ENCODE measurements around the gene PPM1N. TPM values are rescaled to one million over a fixed set of nuclear protein-coding genes. Genes with fewer than 3 reads are reported as not detected.

PPM1N gene
- total and polyA plus RNA-seq, 2 of the 4 experiments (the other 2 are of a cell fraction): 0.90 to 1.6 TPM

GRCh38 chr19:45475537-45476291, 22.5 kb upstream of the PPM1N start:
- Histone ChIP-seq H4K8ac (ENCODE audit: low read depth in 2 of 2, low read length in 2 of 2) (no peak overlapping the region), H2BK20ac (ENCODE audit: low read depth, low read length) (no peak overlapping the region), H3K14ac (replicated peaks; ENCODE audit: low read depth, low read length) (no peak overlapping the region), H3K36me3 (ENCODE audit: control insufficient read depth, insufficient read depth, low read length) (no peaks in the 10 kb centered on the region), H2BK120ac (ENCODE audit: low read depth, low read length) (no peak overlapping the region), H2AFZ (replicated peaks; ENCODE audit: low read length, poor library complexity) (no peak overlapping the region), H3K56ac (ENCODE audit: extremely low read depth, insufficient read depth, low read length) (no peak overlapping the region), H3K18ac (ENCODE audit: low read depth, low read length) (no peak overlapping the region), H3K4ac (ENCODE audit: low read depth, low read length) (no peak overlapping the region), H3K27me3 (ENCODE audit: control insufficient read depth, insufficient read depth, low read length) (no peaks in the 10 kb centered on the region), H4K5ac (ENCODE audit: low read depth, low read length) (no peak overlapping the region), H3K79me1 (ENCODE audit: low read depth in 1 of 2, low read length in 2 of 2) (peaks cover 0 to 24% of the 10 kb centered on the region in 2 experiments; a peak in 3 of 4 replicates), H2AK5ac (ENCODE audit: low read depth, low read length) (no peak overlapping the region), H2BK5ac (ENCODE audit: low read depth, low read length, poor library complexity, severe bottlenecking) (no peak overlapping the region), H3K4me2 (ENCODE audit: low read depth, low read length) (no peak overlapping the region), H3K23ac (ENCODE audit: low read depth, low read length) (no peak overlapping the region), H4K20me1 (ENCODE audit: insufficient read depth, low read length) (no peaks in the 10 kb centered on the region; the same call in 1 of the 2 replicates), H4K91ac (ENCODE audit: insufficient read depth, low read depth, low read length) (no peak overlapping the region), H3K9me1 (ENCODE audit: insufficient read depth, low read length) (no peaks in the 10 kb centered on the region), H3K9ac (ENCODE audit: low read depth, low read length) (no peak overlapping the region), H2BK15ac (ENCODE audit: low read depth, low read length) (no peak overlapping the region), H3K27ac (ENCODE audit: insufficient read depth, low read length) (no peak overlapping the region), H2AK9ac (replicated peaks; ENCODE audit: low read depth, low read length, poor library complexity) (no peak overlapping the region), H3K4me1 (ENCODE audit: control insufficient read depth, insufficient read depth, low read length) (peaks cover 9% of the 10 kb centered on the region), H3K4me3 (ENCODE audit: insufficient read depth, low read depth, low read length) (no peak overlapping the region), H3K9me3 (ENCODE audit: control insufficient read depth, insufficient read depth, low read length) (no peaks in the 10 kb centered on the region)
- ChIA-PET CTCF (interaction anchor here (1.6 to 2.4 kb wide), 2 partner anchors 36 kb away, joined by 4 to 17 read pairs; no protein-coding TSS in a partner anchor), POLR2A (ENCODE audit: unreplicated experiment) (no interaction called here)
- dilution Hi-C loops (cut with HindIII; ENCODE audit: low sequenced_read_pairs, unreplicated experiment) (no loop called here), intact Hi-C loops (cut with micrococcal nuclease) (no loop called here), in situ Hi-C loops (cut with MboI; ENCODE audit: low sequenced_read_pairs) (loop anchor here (5.0 kb wide), 1 partner anchor 33 kb away; no protein-coding TSS in a partner anchor)
- DNase-seq (peak; percentile 32), ATAC-seq (ENCODE audit: low read depth) (no peak)
- TF ChIP-seq USF2 (IDR thresholded peaks at IDR 0.05; ENCODE audit: low read depth, low read length) (peak; percentile 10), SMC3 (IDR thresholded peaks at IDR 0.05; ENCODE audit: low read depth, low read length) (peak; percentile 21; the same call in 1 of the 2 replicates), ELK1 (IDR thresholded peaks at IDR 0.05; ENCODE audit: borderline replicate concordance, low read depth, low read length) (no peak)
- no CpG with 5 or more reads among the region's 6 CpGs for WGBS, 2 experiments (ENCODE audit: extremely low coverage in 2 of 2, insufficient read length in 1 of 2)
- BruUV-seq (replicated peaks): no TSS peak
